KOPT-K1 (cell line): ENCODE data around the gene MROH7.

Experiments
- H3K27ac ChIP-seq: fragments of 200-600 bp; sonication (generic); 2 replicates; pipeline ENCODE4 v1.5.1; 2016; ENCODE audit warnings: antibody characterized with exemption, mild to moderate bottlenecking, low read depth, low read length; ENCODE audit not compliant: poor library complexity, severe bottlenecking
- H3K36me3 ChIP-seq: fragments of 200-600 bp; sonication (generic); 2 replicates; pipeline ENCODE4 v1.5.1; 2017; ENCODE audit warnings: antibody characterized with exemption, mild to moderate bottlenecking, low read length, moderate library complexity; ENCODE audit not compliant: insufficient read depth
- H3K9me3 ChIP-seq: fragments of 200-600 bp; sonication (generic); 2 replicates; pipeline ENCODE4 v1.5.1; 2017; ENCODE audit warnings: antibody characterized with exemption, low read length, mild to moderate bottlenecking; ENCODE audit not compliant: insufficient read depth, poor library complexity, severe bottlenecking

Gene MROH7

GRCh38 chr1:54640863-54641836 is at the start of gene MROH7:
MROH7 (plus strand) TSS chr1:54641786; CDS start chr1:54652927, 11,141 bp downstream.
- no peaks in the 10 kb centered on the region for H3K36me3 ChIP-seq
- H3K27ac ChIP-seq, result no peak within 1 kb of the TSS
- H3K9me3 ChIP-seq, result peaks cover 16% of the 10 kb centered on the region

- no peaks in the 10 kb centered on the region for H3K36me3 ChIP-seq
- no peak overlapping the region for H3K27ac ChIP-seq
- H3K9me3 ChIP-seq, result no peaks in the 10 kb centered on the region
Observed at GRCh38 chr1:54593571-54594160, 47.9 kb upstream of the MROH7 start.

GRCh38 chr1:54594463-54594862 is 47.1 kb upstream of the MROH7 start:
- H3K9me3 ChIP-seq, result no peaks in the 10 kb centered on the region
- H3K27ac ChIP-seq, result no peak overlapping the region
- no peaks in the 10 kb centered on the region for H3K36me3 ChIP-seq

GRCh38 chr1:54595956-54596498 is 45.6 kb upstream of the MROH7 start:
- Histone ChIP-seq H3K36me3 (no peaks in the 10 kb centered on the region), H3K27ac (no peak overlapping the region), H3K9me3 (no peaks in the 10 kb centered on the region)

- Histone ChIP-seq H3K9me3 (no peaks in the 10 kb centered on the region), H3K27ac (no peak overlapping the region), H3K36me3 (no peaks in the 10 kb centered on the region)
Observed at GRCh38 chr1:54596756-54597155, 44.8 kb upstream of the MROH7 start.

- Histone ChIP-seq H3K36me3 (no peaks in the 10 kb centered on the region), H3K27ac (no peak overlapping the region), H3K9me3 (no peaks in the 10 kb centered on the region)
Observed at GRCh38 chr1:54597455-54598030, 44.0 kb upstream of the MROH7 start.

- no peaks in the 10 kb centered on the region for H3K36me3 ChIP-seq
- H3K9me3 ChIP-seq, result no peaks in the 10 kb centered on the region
Observed at GRCh38 chr1:54599211-54599823, 42.3 kb upstream of the MROH7 start.

GRCh38 chr1:54600947-54601721 is 40.5 kb upstream of the MROH7 start:
- Histone ChIP-seq H3K36me3 (no peaks in the 10 kb centered on the region), H3K27ac (no peak overlapping the region), H3K9me3 (no peaks in the 10 kb centered on the region)

More at GRCh38 chr1:54599211-54599823, 42.3 kb upstream of the MROH7 start:
- H3K27ac ChIP-seq, result no peak overlapping the region

GRCh38 chr1:54601730-54602129 is 39.9 kb upstream of the MROH7 start:
- H3K9me3 ChIP-seq, result no peaks in the 10 kb centered on the region
- no peaks in the 10 kb centered on the region for H3K36me3 ChIP-seq
- H3K27ac ChIP-seq, result no peak overlapping the region

- no peaks in the 10 kb centered on the region for H3K9me3 ChIP-seq
- H3K36me3 ChIP-seq, result no peaks in the 10 kb centered on the region
Observed at GRCh38 chr1:54602554-54602953, 39.0 kb upstream of the MROH7 start.

GRCh38 chr1:54603241-54603640 is 38.3 kb upstream of the MROH7 start:
- H3K9me3 ChIP-seq, result no peaks in the 10 kb centered on the region
- no peaks in the 10 kb centered on the region for H3K36me3 ChIP-seq
- peak overlapping the region; percentile 63 for H3K27ac ChIP-seq

More at GRCh38 chr1:54602554-54602953, 39.0 kb upstream of the MROH7 start:
- H3K27ac ChIP-seq, result no peak overlapping the region

GRCh38 chr1:54604051-54604450 is 37.5 kb upstream of the MROH7 start:
- H3K27ac ChIP-seq, result peak overlapping the region; percentile 63
- no peaks in the 10 kb centered on the region for H3K9me3 ChIP-seq
- H3K36me3 ChIP-seq, result no peaks in the 10 kb centered on the region

- Histone ChIP-seq H3K36me3 (no peaks in the 10 kb centered on the region), H3K27ac (peak overlapping the region; percentile 63), H3K9me3 (no peaks in the 10 kb centered on the region)
Observed at GRCh38 chr1:54604572-54605370, 36.8 kb upstream of the MROH7 start.
